Prostate gland (tissue), 2 donors: ENCODE measurements around the gene GPX4. TPM values are rescaled to one million over a fixed set of nuclear protein-coding genes. Genes with fewer than 3 reads are reported as not detected.

Experiments
- DNase-seq: peaks from one replicate; pipeline ENCODE4 v3.0.0-alpha.2; 2019; ENCODE audit warnings: low spot score
- H3K27ac ChIP-seq, 2 donors: fragments of 200-600 bp; sonication (generic); 2 replicates each; pipeline ENCODE4 v1.5.1; 2017 to 2019
- H3K27me3 ChIP-seq: fragments of 200-600 bp; sonication (generic); replicated peaks from 2 replicates; pipeline ENCODE4 v1.5.1; 2019; ENCODE audit not compliant: insufficient read depth
- H3K36me3 ChIP-seq, 2 donors: fragments of 200-600 bp; sonication (generic); 1 replicate in 1 of 2; 2 replicates in 1 of 2; pipeline versions ENCODE4 v1.5.1 to v1.8.1; 2017 to 2019
- H3K4me1 ChIP-seq: fragments of 200-600 bp; sonication (generic); replicated peaks from 2 replicates; pipeline ENCODE4 v1.5.1; 2019
- H3K4me3 ChIP-seq, 2 donors: fragments of 200-600 bp; sonication (generic); 2 replicates each; pipeline ENCODE4 v1.5.1; 2017 to 2019
- H3K9me3 ChIP-seq: fragments of 200-600 bp; sonication (generic); 2 replicates; pipeline ENCODE4 v1.5.1; 2017
- POLR2A ChIP-seq: fragments of 450-650 bp; IDR thresholded peaks from one replicate; pipeline ENCODE4 v1.6.1; 2016; ENCODE audit warnings: antibody characterized with exemption, mild to moderate bottlenecking
- POLR2AphosphoS5 ChIP-seq: sonication (generic); formaldehyde crosslinking; IDR thresholded peaks from one replicate; pipeline ENCODE4 v1.6.1; 2017; ENCODE audit warnings: antibody characterized with exemption
- WGBS: methylation state at CpG from one replicate; pipeline ENCODE4 v1.1.5; 2018; 5-methylcytosine and 5-hydroxymethylcytosine counted together
- intact Hi-C: fragments of 100-400 bp; cut with DNase I; formaldehyde crosslinking; loops from one replicate; pipeline ENCODE4 v1.14.2; 2022
- total RNA-seq, 2 donors: library from RNA; depleted of rRNA; stranded (reverse); fragments of >200 nt; gene quantifications; one replicate each; pipeline ENCODE4 v1.1.0, GENCODE V29; 2016
- TF ChIP-seq, protein P1 (sequence below), 4 experiments: fragments of 200-600 bp in 2 of 4; fragments of 450-650 bp in 2 of 4; sonication (generic) in 2 of 4; IDR thresholded peaks; 1 replicate in 3 of 4; 2 replicates in 1 of 4; pipeline ENCODE4 v1.5.1; 2016 to 2019; ENCODE audit warnings: antibody characterized with exemption in 4 of 4, mild to moderate bottlenecking in 2 of 4, moderate library complexity in 2 of 4

GPX4 gene
- total RNA-seq, 2 donors from 2014 or later, result 577 to 627 TPM

DNA sequence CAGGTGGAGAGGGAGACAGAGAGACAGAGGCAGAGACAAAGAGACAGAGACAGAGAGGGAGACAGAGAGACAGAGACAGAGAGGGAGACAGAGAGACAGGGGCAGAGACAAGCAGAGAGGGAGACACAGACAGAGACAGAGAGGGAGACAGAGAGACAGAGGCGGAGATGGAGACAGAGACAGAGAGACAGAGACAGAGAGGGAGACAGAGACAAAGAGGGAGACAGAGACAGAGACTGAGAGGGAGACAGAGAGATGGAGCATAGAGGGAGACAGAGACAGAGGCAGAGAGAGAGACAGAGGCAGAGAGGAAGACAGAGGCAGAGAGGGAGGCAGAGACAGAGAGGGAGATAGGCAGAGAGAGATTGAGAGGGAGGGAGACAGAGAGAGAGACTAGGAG lies 40.9 kb downstream of the GPX4 start:
- intact Hi-C loops, result no loop called here
- 100% methylated on average over 1 of the region's 1 CpG for WGBS

DNA sequence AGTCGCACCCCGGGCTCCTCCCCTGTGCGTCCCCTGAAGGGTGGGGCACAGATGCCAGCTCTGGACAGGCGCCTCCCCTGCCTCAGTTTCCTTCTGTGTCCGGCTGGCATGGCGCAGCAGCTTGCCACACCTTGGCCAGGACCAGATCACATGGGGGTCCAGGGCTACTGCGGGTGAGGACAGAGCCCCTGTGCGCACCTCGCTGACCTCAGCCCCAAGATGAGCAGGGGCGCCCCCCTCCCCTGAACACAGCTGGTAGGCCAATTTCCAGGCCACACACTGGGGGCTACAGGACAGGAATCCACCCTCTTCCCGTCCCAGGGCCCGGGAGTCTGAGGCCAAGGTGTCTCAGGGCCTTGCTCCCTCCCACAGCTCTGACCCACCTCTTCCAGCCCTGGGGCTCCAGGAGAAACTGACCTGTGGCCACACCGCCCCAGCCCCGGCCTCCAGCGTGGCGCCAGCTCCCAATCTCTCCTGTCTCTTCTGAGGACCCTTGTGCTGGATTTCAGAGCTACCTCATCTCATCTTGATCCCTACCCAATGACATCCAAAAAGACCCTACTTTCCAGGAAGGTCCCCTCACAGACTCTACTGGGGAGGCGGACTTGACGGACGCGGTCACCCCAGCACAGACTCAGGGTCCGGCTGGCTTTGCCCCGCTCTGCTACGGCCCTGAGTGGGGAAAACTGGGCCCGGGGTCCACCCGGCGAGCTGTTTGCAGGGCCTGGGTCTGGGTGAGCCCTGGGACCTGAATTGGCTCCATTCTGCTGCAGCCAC lies 42.0 kb downstream of the GPX4 start:
- 91% methylated on average over 26 of the region's 26 CpGs for WGBS
- intact Hi-C loops, result no loop called here
- H3K36me3 ChIP-seq, result no peaks in the 10 kb centered on the region
- no peak overlapping the region for H3K27ac ChIP-seq
- H3K4me3 ChIP-seq, result no peak overlapping the region
- no peaks in the 10 kb centered on the region for H3K4me1 ChIP-seq
- no peaks in the 10 kb centered on the region for H3K27me3 ChIP-seq
- no peak for DNase-seq
- TF ChIP-seq POLR2A (no peak), POLR2AphosphoS5 (no peak)
- TF ChIP-seq, protein P1, sequence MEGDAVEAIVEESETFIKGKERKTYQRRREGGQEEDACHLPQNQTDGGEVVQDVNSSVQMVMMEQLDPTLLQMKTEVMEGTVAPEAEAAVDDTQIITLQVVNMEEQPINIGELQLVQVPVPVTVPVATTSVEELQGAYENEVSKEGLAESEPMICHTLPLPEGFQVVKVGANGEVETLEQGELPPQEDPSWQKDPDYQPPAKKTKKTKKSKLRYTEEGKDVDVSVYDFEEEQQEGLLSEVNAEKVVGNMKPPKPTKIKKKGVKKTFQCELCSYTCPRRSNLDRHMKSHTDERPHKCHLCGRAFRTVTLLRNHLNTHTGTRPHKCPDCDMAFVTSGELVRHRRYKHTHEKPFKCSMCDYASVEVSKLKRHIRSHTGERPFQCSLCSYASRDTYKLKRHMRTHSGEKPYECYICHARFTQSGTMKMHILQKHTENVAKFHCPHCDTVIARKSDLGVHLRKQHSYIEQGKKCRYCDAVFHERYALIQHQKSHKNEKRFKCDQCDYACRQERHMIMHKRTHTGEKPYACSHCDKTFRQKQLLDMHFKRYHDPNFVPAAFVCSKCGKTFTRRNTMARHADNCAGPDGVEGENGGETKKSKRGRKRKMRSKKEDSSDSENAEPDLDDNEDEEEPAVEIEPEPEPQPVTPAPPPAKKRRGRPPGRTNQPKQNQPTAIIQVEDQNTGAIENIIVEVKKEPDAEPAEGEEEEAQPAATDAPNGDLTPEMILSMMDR (IDR thresholded peaks at IDR 0.05), result no peak
- H3K9me3 ChIP-seq, result no peaks in the 10 kb centered on the region

More for the DNA sequence above, 40.9 kb downstream of the GPX4 start:
- Histone ChIP-seq H3K27ac (no peak overlapping the region), H3K27me3 (no peaks in the 10 kb centered on the region), H3K4me1 (no peaks in the 10 kb centered on the region), H3K36me3 (no peaks in the 10 kb centered on the region), H3K9me3 (no peaks in the 10 kb centered on the region), H3K4me3 (no peak overlapping the region)
- DNase-seq, result no peak
- TF ChIP-seq POLR2A (no peak), POLR2AphosphoS5 (no peak)
- TF ChIP-seq, protein P1 (IDR thresholded peaks at IDR 0.05), result no peak

DNA sequence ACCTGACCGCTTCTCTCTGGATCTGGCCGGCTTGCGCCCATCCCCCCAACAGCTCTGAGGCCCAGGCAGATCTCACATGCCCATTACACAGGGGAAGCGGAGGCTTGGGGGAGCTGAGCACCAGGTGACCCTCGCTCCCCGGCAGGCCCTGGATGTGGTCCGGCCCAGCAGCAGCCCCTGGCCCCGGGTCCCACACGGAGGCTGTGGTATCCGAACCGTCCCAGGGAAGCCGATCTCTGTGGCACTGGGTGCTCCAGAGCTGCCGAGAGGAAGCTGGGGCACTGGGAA lies 42.6 kb downstream of the GPX4 start:
- no peaks in the 10 kb centered on the region for H3K36me3 ChIP-seq
- H3K4me3 ChIP-seq, result no peak overlapping the region
- no peak for TF ChIP-seq POLR2AphosphoS5
- no peak for TF ChIP-seq POLR2A
- TF ChIP-seq, protein P1 (IDR thresholded peaks at IDR 0.05), result no peak
- intact Hi-C loops, result no loop called here
- H3K4me1 ChIP-seq, result no peaks in the 10 kb centered on the region
- no peaks in the 10 kb centered on the region for H3K27me3 ChIP-seq
- H3K27ac ChIP-seq, result no peak overlapping the region
- no peaks in the 10 kb centered on the region for H3K9me3 ChIP-seq
- no peak for DNase-seq
- 92% methylated on average over 13 of the region's 13 CpGs for WGBS

DNA sequence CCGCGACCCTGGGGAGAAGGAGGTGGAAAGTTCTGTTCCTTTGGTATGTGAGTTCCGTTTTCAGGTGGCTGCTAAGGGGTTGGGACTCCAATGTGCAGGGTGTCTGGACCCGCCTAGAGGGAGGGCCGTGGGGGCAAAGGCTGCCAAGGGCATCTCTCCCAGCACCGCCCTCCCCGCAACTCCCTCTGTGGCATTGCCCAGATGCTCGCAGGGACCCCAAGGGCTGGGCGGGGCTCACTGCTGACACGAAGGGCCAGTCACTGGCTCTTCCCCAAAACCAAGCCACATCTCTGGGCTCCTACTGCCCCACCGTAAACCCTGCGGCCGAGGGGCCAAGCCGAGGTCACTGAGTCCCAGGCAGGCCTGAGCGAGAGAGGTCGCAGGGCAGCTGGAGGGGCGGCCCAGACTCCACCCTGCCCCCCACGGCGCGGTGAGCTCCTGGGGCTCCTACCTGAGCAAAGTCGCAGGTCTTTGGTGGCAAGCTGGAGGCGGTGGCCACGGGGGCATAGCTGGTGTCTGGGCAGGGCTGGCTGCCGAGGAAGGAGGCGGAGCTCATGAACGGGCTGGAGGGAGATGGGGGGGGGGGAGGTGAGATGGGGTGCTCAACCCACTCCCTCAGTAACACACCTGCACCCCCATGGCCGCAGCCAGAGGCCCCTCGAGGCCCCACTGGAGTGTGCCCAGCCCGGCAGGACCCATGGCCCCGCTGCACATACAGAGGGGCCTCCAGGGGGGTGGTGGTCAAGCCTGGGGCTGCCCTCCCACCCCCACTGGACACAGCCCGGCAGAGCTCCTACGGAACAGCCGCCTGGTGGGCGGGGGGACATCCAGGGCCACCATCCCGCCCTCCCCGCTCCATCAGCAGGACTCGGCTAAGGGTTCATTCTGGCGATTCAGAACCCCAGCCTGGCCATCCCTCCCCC lies 43.3 kb downstream of the GPX4 start:
- H3K4me3 ChIP-seq, result no peak overlapping the region
- H3K4me1 ChIP-seq, result no peaks in the 10 kb centered on the region
- no peak overlapping the region for H3K27ac ChIP-seq
- H3K9me3 ChIP-seq, result no peaks in the 10 kb centered on the region
- 80% methylated on average over 30 of the region's 38 CpGs for WGBS
- H3K36me3 ChIP-seq, result no peaks in the 10 kb centered on the region
- TF ChIP-seq, protein P1 (IDR thresholded peaks at IDR 0.05), result no peak
- TF ChIP-seq POLR2AphosphoS5 (no peak), POLR2A (no peak)
- intact Hi-C loops, result no loop called here
- no peak for DNase-seq
- no peaks in the 10 kb centered on the region for H3K27me3 ChIP-seq
